ENCODE measurements around the gene NTF4.

NTF4 gene

GRCh38 chr19:49017666-49018351, 46.8 kb downstream of the NTF4 start:
- Histone ChIP-seq H3K27ac (ENCODE audit: low read length) (no peak overlapping the region), H3K79me2 (ENCODE audit: low read length) (no peaks in the 10 kb centered on the region), H4K20me1 (ENCODE audit: insufficient read depth, low read length) (no peaks in the 10 kb centered on the region), H3K36me3 (replicated peaks; ENCODE audit: low read depth, low read length) (peaks cover 18% of the 10 kb centered on the region), H3K9ac (ENCODE audit: low read length) (no peak overlapping the region), H3K4me3 (ENCODE audit: low read length) (no peak overlapping the region), H2AFZ (ENCODE audit: low read depth, low read length) (no peak overlapping the region), H3K4me2 (ENCODE audit: low read length) (peak overlapping the region; percentile 20; the same call in 1 of the 2 replicates), H3K9me3 (ENCODE audit: insufficient read depth, low read length) (no peaks in the 10 kb centered on the region), H3K27me3 (ENCODE audit: low read depth, low read length) (no peaks in the 10 kb centered on the region), H3K4me1 (ENCODE audit: low read length) (peaks cover 10% of the 10 kb centered on the region)
- TF ChIP-seq EZH2phosphoT487 (IDR thresholded peaks at IDR 0.05; ENCODE audit: low read depth) (no peak), CTCF (IDR thresholded peaks at IDR 0.05; ENCODE audit: low read depth, low read length) (no peak)

GRCh38 chr19:49017041-49017665, 47.5 kb downstream of the NTF4 start, which contains the start of gene LHB:
Gene LHB (minus strand): TSS chr19:49017091. CDS start chr19:49017081, 10 bp downstream.
- H3K4me3 ChIP-seq (ENCODE audit: low read length): no peak within 1 kb of the TSS
- no peaks in the 10 kb centered on the region for H3K9me3 ChIP-seq (ENCODE audit: insufficient read depth, low read length)

GRCh38 chr19:49016067-49016839, 48.4 kb downstream of the NTF4 start:
- Histone ChIP-seq H3K9me3 (ENCODE audit: insufficient read depth, low read length) (no peaks in the 10 kb centered on the region), H3K36me3 (replicated peaks; ENCODE audit: low read depth, low read length) (peaks cover 29% of the 10 kb centered on the region), H3K4me3 (ENCODE audit: low read length) (no peak overlapping the region), H3K4me1 (ENCODE audit: low read length) (peaks cover 9% of the 10 kb centered on the region), H3K27ac (ENCODE audit: low read length) (no peak overlapping the region), H3K27me3 (ENCODE audit: low read depth, low read length) (no peaks in the 10 kb centered on the region), H3K9ac (ENCODE audit: low read length) (no peak overlapping the region), H2AFZ (ENCODE audit: low read depth, low read length) (no peak overlapping the region), H4K20me1 (ENCODE audit: insufficient read depth, low read length) (no peaks in the 10 kb centered on the region), H3K79me2 (ENCODE audit: low read length) (no peaks in the 10 kb centered on the region), H3K4me2 (ENCODE audit: low read length) (no peak overlapping the region)
- TF ChIP-seq CTCF (IDR thresholded peaks at IDR 0.05; ENCODE audit: low read depth, low read length): no peak
- TF ChIP-seq EZH2phosphoT487 (IDR thresholded peaks at IDR 0.05; ENCODE audit: low read depth): no peak

More at GRCh38 chr19:49017041-49017665, 47.5 kb downstream of the NTF4 start, which contains the start of gene LHB:
- H2AFZ ChIP-seq (ENCODE audit: low read depth, low read length): no peak within 1 kb of the TSS
- H4K20me1 ChIP-seq (ENCODE audit: insufficient read depth, low read length): no peaks in the 10 kb centered on the region
- TF ChIP-seq CTCF (IDR thresholded peaks at IDR 0.05; ENCODE audit: low read depth, low read length) (no peak), EZH2phosphoT487 (IDR thresholded peaks at IDR 0.05; ENCODE audit: low read depth) (no peak)
- H3K27ac ChIP-seq (ENCODE audit: low read length): no peak within 1 kb of the TSS
- peaks cover 10% of the 10 kb centered on the region for H3K4me1 ChIP-seq (ENCODE audit: low read length)
- H3K27me3 ChIP-seq (ENCODE audit: low read depth, low read length): no peaks in the 10 kb centered on the region
- H3K4me2 ChIP-seq (ENCODE audit: low read length): peak within 1 kb of the TSS; percentile 20; the same call in 1 of the 2 replicates
- no peaks in the 10 kb centered on the region for H3K79me2 ChIP-seq (ENCODE audit: low read length)
- no peak within 1 kb of the TSS for H3K9ac ChIP-seq (ENCODE audit: low read length)
- H3K36me3 ChIP-seq (replicated peaks; ENCODE audit: low read depth, low read length): peaks cover 21% of the 10 kb centered on the region

GRCh38 chr19:49014870-49015255, 49.8 kb downstream of the NTF4 start:
- no peak overlapping the region for H3K9ac ChIP-seq (ENCODE audit: low read length)
- H3K4me2 ChIP-seq (ENCODE audit: low read length): no peak overlapping the region
- no peaks in the 10 kb centered on the region for H3K79me2 ChIP-seq (ENCODE audit: low read length)
- no peak overlapping the region for H2AFZ ChIP-seq (ENCODE audit: low read depth, low read length)
- H3K4me1 ChIP-seq (ENCODE audit: low read length): no peaks in the 10 kb centered on the region
- H3K9me3 ChIP-seq (ENCODE audit: insufficient read depth, low read length): no peaks in the 10 kb centered on the region
- H3K4me3 ChIP-seq (ENCODE audit: low read length): no peak overlapping the region
- H3K27ac ChIP-seq (ENCODE audit: low read length): no peak overlapping the region
- no peaks in the 10 kb centered on the region for H4K20me1 ChIP-seq (ENCODE audit: insufficient read depth, low read length)
- no peaks in the 10 kb centered on the region for H3K27me3 ChIP-seq (ENCODE audit: low read depth, low read length)
- H3K36me3 ChIP-seq (replicated peaks; ENCODE audit: low read depth, low read length): peaks cover 38% of the 10 kb centered on the region
- TF ChIP-seq CTCF (IDR thresholded peaks at IDR 0.05; ENCODE audit: low read depth, low read length): no peak
- TF ChIP-seq EZH2phosphoT487 (IDR thresholded peaks at IDR 0.05; ENCODE audit: low read depth): no peak
